ENCODE results near the gene MYRIP.
A peak's percentile ranks its signal among the peaks of the same experiment; 100 is the strongest.

The MYRIP gene

DNA sequence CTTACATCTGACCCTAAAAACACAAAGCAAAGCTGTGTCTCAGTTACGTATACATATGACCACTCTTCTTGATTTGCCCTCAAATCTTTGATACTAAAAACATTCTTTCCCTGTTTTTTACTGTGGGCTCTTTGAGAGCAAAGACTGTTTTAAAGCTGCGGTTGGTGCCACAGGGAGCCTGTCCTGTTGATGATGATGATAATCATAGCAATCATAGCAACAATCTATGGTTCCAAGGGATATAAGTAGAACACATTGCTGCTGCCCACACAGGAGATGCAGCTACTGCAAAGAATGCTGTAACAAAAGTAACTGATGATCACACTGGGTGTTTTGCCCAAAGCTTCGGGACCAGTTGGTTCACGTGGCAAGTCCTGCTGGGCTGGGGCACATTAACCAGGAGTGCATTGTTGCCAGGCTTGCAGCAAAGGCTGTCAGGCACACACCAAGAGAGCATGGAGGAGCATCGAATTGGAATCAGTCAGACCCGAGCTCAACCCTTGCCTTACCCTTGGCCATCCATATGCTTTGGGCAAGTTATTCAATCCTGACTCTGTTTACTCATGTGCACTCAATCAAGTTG is 368.7 kb downstream of the MYRIP start:
- Histone ChIP-seq H3K27me3 (ENCODE audit: low read length) (no peaks in the 10 kb centered on the region), H3K4me3 (ENCODE audit: insufficient read depth, low read length, poor library complexity, severe bottlenecking) (no peak overlapping the region), H3F3A (ENCODE audit: insufficient read depth) (no peaks in the 10 kb centered on the region), H3K36me3 (ENCODE audit: low read length) (no peaks in the 10 kb centered on the region), H2AFZ (ENCODE audit: low read depth, low read length, severe bottlenecking) (no peak overlapping the region), H3K27ac (ENCODE audit: low read depth, low read length) (no peak overlapping the region), H3K79me2 (ENCODE audit: insufficient read depth, low read length) (no peaks in the 10 kb centered on the region), H3K9ac (ENCODE audit: low read length) (no peak overlapping the region), H3K9me2 (replicated peaks; ENCODE audit: insufficient read depth, low read length) (no peaks in the 10 kb centered on the region), H4K20me1 (ENCODE audit: low read depth, low read length) (no peaks in the 10 kb centered on the region), H3K4me2 (ENCODE audit: low read depth, low read length, poor library complexity, severe bottlenecking) (no peak overlapping the region), H3K9me3 (ENCODE audit: insufficient read depth, low read length) (no peaks in the 10 kb centered on the region)
- TF ChIP-seq EZH2phosphoT487 (conservative IDR thresholded peaks at IDR 0.05; ENCODE audit: low read length) = no peak

GRCh38 chr3:40179016-40179415 is 369.6 kb downstream of the MYRIP start:
- Histone ChIP-seq H3K79me2 (ENCODE audit: insufficient read depth, low read length) (no peaks in the 10 kb centered on the region), H3F3A (ENCODE audit: insufficient read depth) (no peaks in the 10 kb centered on the region), H3K27me3 (ENCODE audit: low read length) (no peaks in the 10 kb centered on the region), H3K9me3 (ENCODE audit: insufficient read depth, low read length) (no peaks in the 10 kb centered on the region), H3K27ac (ENCODE audit: low read depth, low read length) (no peak overlapping the region), H4K20me1 (ENCODE audit: low read depth, low read length) (no peaks in the 10 kb centered on the region), H3K36me3 (ENCODE audit: low read length) (no peaks in the 10 kb centered on the region), H3K9me2 (replicated peaks; ENCODE audit: insufficient read depth, low read length) (no peaks in the 10 kb centered on the region), H3K4me2 (ENCODE audit: low read depth, low read length, poor library complexity, severe bottlenecking) (no peak overlapping the region), H3K4me3 (ENCODE audit: insufficient read depth, low read length, poor library complexity, severe bottlenecking) (no peak overlapping the region), H2AFZ (ENCODE audit: low read depth, low read length, severe bottlenecking) (no peak overlapping the region), H3K9ac (ENCODE audit: low read length) (no peak overlapping the region)
- peak; percentile 54 for TF ChIP-seq CTCF (IDR thresholded peaks at IDR 0.05; ENCODE audit: insufficient read depth, low read length, poor library complexity, severe bottlenecking)
- TF ChIP-seq EZH2phosphoT487 (conservative IDR thresholded peaks at IDR 0.05; ENCODE audit: low read length) = no peak

GRCh38 chr3:40181182-40181581 is 371.8 kb downstream of the MYRIP start:
- no peaks in the 10 kb centered on the region for H3K27me3 ChIP-seq (ENCODE audit: low read length)
- H3K4me3 ChIP-seq (ENCODE audit: insufficient read depth, low read length, poor library complexity, severe bottlenecking) = no peak overlapping the region
- H3K9ac ChIP-seq (ENCODE audit: low read length) = no peak overlapping the region
- TF ChIP-seq CTCF (IDR thresholded peaks at IDR 0.05; ENCODE audit: insufficient read depth, low read length, poor library complexity, severe bottlenecking) (no peak), EZH2phosphoT487 (conservative IDR thresholded peaks at IDR 0.05; ENCODE audit: low read length) (no peak)
- H2AFZ ChIP-seq (ENCODE audit: low read depth, low read length, severe bottlenecking) = no peak overlapping the region
- H3K27ac ChIP-seq (ENCODE audit: low read depth, low read length) = no peak overlapping the region
- H3K9me2 ChIP-seq (replicated peaks; ENCODE audit: insufficient read depth, low read length) = no peaks in the 10 kb centered on the region
- H3K4me2 ChIP-seq (ENCODE audit: low read depth, low read length, poor library complexity, severe bottlenecking) = no peak overlapping the region
- H3K79me2 ChIP-seq (ENCODE audit: insufficient read depth, low read length) = no peaks in the 10 kb centered on the region
- no peaks in the 10 kb centered on the region for H3K36me3 ChIP-seq (ENCODE audit: low read length)
- no peaks in the 10 kb centered on the region for H3F3A ChIP-seq (ENCODE audit: insufficient read depth)
- H3K9me3 ChIP-seq (ENCODE audit: insufficient read depth, low read length) = no peaks in the 10 kb centered on the region
- H4K20me1 ChIP-seq (ENCODE audit: low read depth, low read length) = no peaks in the 10 kb centered on the region

DNA sequence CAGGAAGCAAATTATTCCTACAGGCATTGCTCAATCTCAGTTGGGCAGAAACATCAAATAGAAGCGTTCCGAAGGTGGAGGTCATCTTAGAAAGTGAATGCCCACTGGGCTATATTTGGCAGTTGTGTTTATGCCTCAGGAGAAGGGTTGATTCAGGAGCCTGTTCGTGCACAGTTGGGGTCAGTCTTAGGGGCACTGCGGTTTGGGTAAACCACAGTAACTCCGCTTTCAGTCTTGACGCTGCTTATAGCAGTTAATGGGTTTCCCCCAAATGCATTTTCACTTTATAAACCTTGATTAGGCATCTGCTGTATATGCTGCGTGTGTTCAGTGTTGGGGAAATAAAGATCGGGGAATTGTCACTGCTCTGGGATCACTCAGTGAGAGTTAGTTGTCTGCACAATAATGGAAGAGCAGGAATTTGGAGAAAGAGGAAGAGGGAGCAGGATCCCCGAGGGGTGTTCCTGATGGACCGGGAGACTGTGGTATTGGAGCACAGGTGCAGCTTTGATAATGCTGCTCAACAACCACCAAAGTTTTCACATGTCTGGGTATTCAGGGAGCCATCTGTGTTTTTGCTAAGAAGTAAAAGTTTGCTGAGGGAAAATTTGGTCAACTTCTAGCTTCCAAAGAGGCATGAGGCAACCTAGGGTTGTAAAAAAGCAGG is 375.8 kb downstream of the MYRIP start:
- H3K36me3 ChIP-seq (ENCODE audit: low read length) = no peaks in the 10 kb centered on the region
- no peaks in the 10 kb centered on the region for H3K9me2 ChIP-seq (replicated peaks; ENCODE audit: insufficient read depth, low read length)
- TF ChIP-seq EZH2phosphoT487 (conservative IDR thresholded peaks at IDR 0.05; ENCODE audit: low read length) = no peak
- no peak for TF ChIP-seq CTCF (IDR thresholded peaks at IDR 0.05; ENCODE audit: insufficient read depth, low read length, poor library complexity, severe bottlenecking)
- H3K79me2 ChIP-seq (ENCODE audit: insufficient read depth, low read length) = no peaks in the 10 kb centered on the region
- H3K9ac ChIP-seq (ENCODE audit: low read length) = no peak overlapping the region
- no peak overlapping the region for H2AFZ ChIP-seq (ENCODE audit: low read depth, low read length, severe bottlenecking)
- no peak overlapping the region for H3K27ac ChIP-seq (ENCODE audit: low read depth, low read length)
- no peaks in the 10 kb centered on the region for H4K20me1 ChIP-seq (ENCODE audit: low read depth, low read length)
- no peaks in the 10 kb centered on the region for H3K9me3 ChIP-seq (ENCODE audit: insufficient read depth, low read length)
- H3F3A ChIP-seq (ENCODE audit: insufficient read depth) = no peaks in the 10 kb centered on the region
- H3K27me3 ChIP-seq (ENCODE audit: low read length) = no peaks in the 10 kb centered on the region
- H3K4me3 ChIP-seq (ENCODE audit: insufficient read depth, low read length, poor library complexity, severe bottlenecking) = no peak overlapping the region
- no peak overlapping the region for H3K4me2 ChIP-seq (ENCODE audit: low read depth, low read length, poor library complexity, severe bottlenecking)

Data from SU-DHL-6 (cell line).